BE2C (cell line): ENCODE data around the gene DGLUCY.
A peak's percentile ranks its signal among the peaks of the same experiment; 100 is the strongest.
"Not testable (repeated sequence)": the region's sequence is repeated elsewhere in the genome, so short reads cannot be mapped to it uniquely, and the experiment has no call there.

Experiments
- DNase-seq: peaks from one replicate; pipeline ENCODE4 v3.0.0-alpha.2; 2020
- H3K27me3 ChIP-seq: fragments of 250-450 bp; sonication (Bioruptor Pico); 2 replicates; pipeline ENCODE4 v1.5.1; 2020; ENCODE audit warnings: mild to moderate bottlenecking
- H3K36me3 ChIP-seq: fragments of 250-450 bp; sonication (Bioruptor Pico); 2 replicates; pipeline ENCODE4 v1.5.1; 2020; ENCODE audit warnings: mild to moderate bottlenecking
- H3K4me1 ChIP-seq: fragments of 250-450 bp; sonication (Bioruptor Pico); 2 replicates; pipeline ENCODE4 v1.5.1; 2020
- H3K4me3 ChIP-seq: 2 replicates; pipeline ENCODE4 v1.5.1; 2011; ENCODE audit warnings: low read depth, low read length
- H3K9me3 ChIP-seq: fragments of 250-450 bp; sonication (Bioruptor Pico); 2 replicates; pipeline ENCODE4 v1.5.1; 2020
- CTCF ChIP-seq: IDR thresholded peaks from 2 replicates; pipeline ENCODE4 v1.5.1; 2012; ENCODE audit warnings: mild to moderate bottlenecking, low read depth, low read length

The DGLUCY gene

GRCh38 chr14:91242635-91243034 lies 128.8 kb downstream of the DGLUCY start:
- Histone ChIP-seq H3K27me3 (no peaks in the 10 kb centered on the region), H3K4me3 (no peak overlapping the region), H3K9me3 (no peaks in the 10 kb centered on the region), H3K4me1 (peaks cover 7% of the 10 kb centered on the region; the same call in 1 of the 2 replicates), H3K36me3 (no peaks in the 10 kb centered on the region)
- DNase-seq = no peak
- no peak for TF ChIP-seq CTCF

- Histone ChIP-seq H3K4me3 (no peak overlapping the region), H3K27me3 (no peaks in the 10 kb centered on the region)
These were observed 129.2 kb downstream of the DGLUCY start for GRCh38 chr14:91243074-91243471.

DNA sequence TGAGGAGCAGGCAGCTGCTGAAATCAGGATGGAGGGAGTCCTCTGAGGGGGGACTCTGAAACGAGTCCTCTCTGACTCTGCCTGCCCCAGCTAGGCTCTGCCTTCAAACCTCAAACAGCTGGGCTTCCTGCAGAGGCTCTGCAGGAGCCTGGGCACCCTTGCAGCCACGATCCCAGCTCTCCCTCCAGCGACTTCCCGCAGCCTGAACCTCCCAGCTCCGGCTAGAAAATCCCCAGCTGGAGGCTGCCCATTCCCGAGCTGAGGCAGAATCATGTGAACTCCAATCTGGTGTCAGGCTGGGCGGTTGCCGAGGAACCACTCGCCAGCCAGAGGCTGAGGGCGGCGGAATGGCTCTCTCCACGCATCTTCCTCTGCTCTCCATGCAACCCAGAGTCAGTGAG lies 130.6 kb downstream of the DGLUCY start, which contains the start of gene GPR68:
Gene GPR68, minus strand, starts transcription at position 204 of the 401 bp plus-strand sequence. CDS start 9,654 bp downstream, outside the sequence.
- Histone ChIP-seq H3K4me1 (peaks cover 7% of the 10 kb centered on the region; the same call in 1 of the 2 replicates), H3K36me3 (no peaks in the 10 kb centered on the region), H3K27me3 (no peaks in the 10 kb centered on the region), H3K9me3 (no peaks in the 10 kb centered on the region), H3K4me3 (no peak within 1 kb of the TSS; the same call in 1 of the 2 replicates)
- peak; percentile 57 for DNase-seq
- TF ChIP-seq CTCF = no peak

More at GRCh38 chr14:91243074-91243471, 129.2 kb downstream of the DGLUCY start:
- Histone ChIP-seq H3K9me3 (no peaks in the 10 kb centered on the region), H3K36me3 (no peaks in the 10 kb centered on the region), H3K4me1 (peaks cover 7% of the 10 kb centered on the region; the same call in 1 of the 2 replicates)
- TF ChIP-seq CTCF = no peak
- no peak for DNase-seq

GRCh38 chr14:91245029-91245428 lies 131.2 kb downstream of the DGLUCY start:
- Histone ChIP-seq H3K4me3 (no peak overlapping the region), H3K4me1 (peaks cover 12% of the 10 kb centered on the region), H3K27me3 (no peaks in the 10 kb centered on the region), H3K36me3 (no peaks in the 10 kb centered on the region), H3K9me3 (no peaks in the 10 kb centered on the region)
- TF ChIP-seq CTCF = no peak
- DNase-seq = no peak

DNA sequence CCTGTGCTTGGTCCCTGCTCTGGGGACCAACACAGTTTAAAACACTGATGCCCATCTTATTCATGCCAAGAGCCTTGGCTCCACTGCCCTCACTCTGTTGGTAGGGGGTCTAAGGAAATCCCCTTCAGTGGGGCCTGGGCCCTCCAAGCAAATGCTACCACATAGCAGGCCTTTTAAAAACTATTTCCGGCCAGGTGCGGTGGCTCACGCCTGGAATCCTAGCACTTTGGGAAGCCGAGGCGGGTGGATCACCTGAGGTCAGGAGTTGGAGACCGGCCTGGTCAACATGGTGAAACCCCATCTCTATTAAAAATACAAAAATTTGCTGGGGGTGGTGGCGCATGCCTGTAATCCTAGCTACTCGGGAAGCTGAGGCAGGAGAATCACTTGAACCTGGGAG lies 131.7 kb downstream of the DGLUCY start:
- H3K9me3 ChIP-seq, DNase-seq, H3K27me3 ChIP-seq, H3K36me3 ChIP-seq, H3K4me3 ChIP-seq: not testable (repeated sequence)
- peaks cover 14% of the 10 kb centered on the region for H3K4me1 ChIP-seq

GRCh38 chr14:91246051-91246852 lies 132.4 kb downstream of the DGLUCY start:
- Histone ChIP-seq H3K4me1 (peaks cover 20% of the 10 kb centered on the region), H3K36me3 (no peaks in the 10 kb centered on the region), H3K9me3 (no peaks in the 10 kb centered on the region), H3K4me3 (no peak overlapping the region), H3K27me3 (no peaks in the 10 kb centered on the region)
- no peak for DNase-seq
- no peak for TF ChIP-seq CTCF
